B cell (primary cell): ENCODE results near the gene CLCN3.

Source experiments
- EZH2 ChIP-seq: IDR thresholded peaks from 2 replicates; pipeline ENCODE4 v1.6.1; 2012; ENCODE audit warnings: borderline replicate concordance, low read depth, mild to moderate bottlenecking, moderate library complexity, low read length; ENCODE audit not compliant: insufficient read depth, poor library complexity, severe bottlenecking
- TF ChIP-seq, protein P1 (sequence below): fragments of 200-600 bp; IDR thresholded peaks from one replicate; pipeline ENCODE4 v1.8.0; 2022; ENCODE audit warnings: antibody characterized with exemption, mild to moderate bottlenecking

DNA sequence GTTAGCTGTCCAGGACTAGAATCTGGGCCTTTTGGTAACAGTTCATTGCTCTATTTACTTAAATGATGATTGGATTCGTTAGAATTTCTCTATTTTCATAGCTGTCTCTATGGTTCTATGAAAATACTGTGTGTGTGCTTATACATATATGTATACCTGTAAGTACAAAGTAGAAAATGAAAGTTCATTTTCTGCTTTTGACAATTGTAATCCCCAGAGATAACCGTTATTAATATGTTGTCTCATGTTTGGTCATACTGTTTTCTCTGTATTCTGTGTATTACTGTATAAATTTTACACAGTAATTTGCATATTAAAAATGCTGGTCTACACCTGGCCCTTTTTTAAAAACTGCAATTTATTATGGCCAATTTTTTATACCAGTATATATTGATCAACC is 55.4 kb downstream of the CLCN3 start:
- no peak for TF ChIP-seq EZH2
- TF ChIP-seq, protein P1, sequence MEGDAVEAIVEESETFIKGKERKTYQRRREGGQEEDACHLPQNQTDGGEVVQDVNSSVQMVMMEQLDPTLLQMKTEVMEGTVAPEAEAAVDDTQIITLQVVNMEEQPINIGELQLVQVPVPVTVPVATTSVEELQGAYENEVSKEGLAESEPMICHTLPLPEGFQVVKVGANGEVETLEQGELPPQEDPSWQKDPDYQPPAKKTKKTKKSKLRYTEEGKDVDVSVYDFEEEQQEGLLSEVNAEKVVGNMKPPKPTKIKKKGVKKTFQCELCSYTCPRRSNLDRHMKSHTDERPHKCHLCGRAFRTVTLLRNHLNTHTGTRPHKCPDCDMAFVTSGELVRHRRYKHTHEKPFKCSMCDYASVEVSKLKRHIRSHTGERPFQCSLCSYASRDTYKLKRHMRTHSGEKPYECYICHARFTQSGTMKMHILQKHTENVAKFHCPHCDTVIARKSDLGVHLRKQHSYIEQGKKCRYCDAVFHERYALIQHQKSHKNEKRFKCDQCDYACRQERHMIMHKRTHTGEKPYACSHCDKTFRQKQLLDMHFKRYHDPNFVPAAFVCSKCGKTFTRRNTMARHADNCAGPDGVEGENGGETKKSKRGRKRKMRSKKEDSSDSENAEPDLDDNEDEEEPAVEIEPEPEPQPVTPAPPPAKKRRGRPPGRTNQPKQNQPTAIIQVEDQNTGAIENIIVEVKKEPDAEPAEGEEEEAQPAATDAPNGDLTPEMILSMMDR, result no peak
